Hepatocyte (in vitro differentiated cells): ENCODE results near the gene CENPVL3. TPM values are rescaled to one million over a fixed set of nuclear protein-coding genes. Genes with fewer than 3 reads are reported as not detected.

Experiments
- DNase-seq: peaks from one replicate; pipeline ENCODE4 v3.0.0-alpha.2; 2016; ENCODE audit warnings: low spot score
- H2AFZ ChIP-seq: fragments of 200-600 bp; sonication (generic); 2 replicates; pipeline ENCODE4 v1.6.0; 2016; ENCODE audit warnings: antibody characterized with exemption, mild to moderate bottlenecking
- H3K27ac ChIP-seq: fragments of 200-600 bp; sonication (generic); 2 replicates; pipeline ENCODE4 v1.5.1; 2016; ENCODE audit warnings: mild to moderate bottlenecking
- H3K27me3 ChIP-seq: fragments of 200-600 bp; sonication (generic); 2 replicates; pipeline ENCODE4 v1.6.1; 2016
- H3K36me3 ChIP-seq: fragments of 200-600 bp; sonication (generic); replicated peaks from 2 replicates; pipeline ENCODE4 v1.5.1; 2016; ENCODE audit warnings: low read depth; ENCODE audit not compliant: insufficient read depth
- H3K4me1 ChIP-seq: fragments of 200-600 bp; sonication (generic); 2 replicates; pipeline ENCODE4 v1.5.1; 2016; ENCODE audit warnings: mild to moderate bottlenecking, moderate library complexity; ENCODE audit not compliant: insufficient read depth
- H3K4me2 ChIP-seq: fragments of 200-600 bp; sonication (generic); 2 replicates; pipeline ENCODE4 v1.6.0; 2016
- H3K4me3 ChIP-seq: fragments of 200-600 bp; sonication (generic); 2 replicates; pipeline ENCODE4 v1.5.1; 2016; ENCODE audit warnings: mild to moderate bottlenecking
- H3K79me2 ChIP-seq: fragments of 200-600 bp; sonication (generic); 2 replicates; pipeline ENCODE4 v1.6.0; 2017; ENCODE audit warnings: mild to moderate bottlenecking
- H3K9me2 ChIP-seq: fragments of 200-600 bp; sonication (generic); replicated peaks from 2 replicates; pipeline ENCODE4 v1.6.0; 2017; ENCODE audit warnings: mild to moderate bottlenecking; ENCODE audit not compliant: insufficient read depth
- H3K9me3 ChIP-seq: fragments of 200-600 bp; sonication (generic); 2 replicates; pipeline ENCODE4 v1.5.1; 2016; ENCODE audit warnings: low read depth, mild to moderate bottlenecking
- H4K20me1 ChIP-seq: fragments of 200-600 bp; sonication (generic); 2 replicates; pipeline ENCODE4 v1.6.0; 2016; ENCODE audit warnings: mild to moderate bottlenecking; ENCODE audit not compliant: insufficient read depth, poor library complexity, severe bottlenecking
- EZH2 ChIP-seq: fragments of 200-600 bp; sonication (generic); IDR thresholded peaks from 2 replicates; pipeline ENCODE4 v1.6.1; 2016; ENCODE audit warnings: antibody characterized with exemption, mild to moderate bottlenecking, borderline replicate concordance
- EZH2phosphoT487 ChIP-seq: fragments of 200-600 bp; sonication (generic); IDR thresholded peaks from one replicate; pipeline ENCODE4 v1.6.1; 2018; ENCODE audit warnings: antibody characterized with exemption, mild to moderate bottlenecking, low read depth, moderate library complexity; ENCODE audit not compliant: unreplicated experiment, severe bottlenecking
- WGBS: methylation state at CpG from one replicate; pipeline ENCODE4 v1.1.6; 2016; ENCODE audit warnings: low lambda C conversion rate; ENCODE audit errors: missing lambda C conversion rate; 5-methylcytosine and 5-hydroxymethylcytosine counted together
- polyA plus RNA-seq: library from polyadenylated mRNA; unstranded; fragments of >200 nt; fragmentation: Nextera tagmentation; extraction: Ambion mirVana; gene quantifications from 2 replicates; pipeline ENCODE4 v1.2.1, GENCODE V29; 2016
- total RNA-seq: library from RNA; depleted of rRNA; stranded (reverse); fragments of >200 nt; gene quantifications from 2 replicates; pipeline ENCODE4 v1.2.3, GENCODE V29; 2014
- TF ChIP-seq, protein P1 (sequence below): fragments of 200-600 bp; sonication (generic); IDR thresholded peaks from 2 replicates; pipeline ENCODE4 v1.5.1; 2016; ENCODE audit warnings: antibody characterized with exemption, mild to moderate bottlenecking; ENCODE audit not compliant: poor library complexity

Gene CENPVL3
- total and polyA plus RNA-seq, 2 experiments from 2014 or later: 0.83 to 2.2 TPM

DNA sequence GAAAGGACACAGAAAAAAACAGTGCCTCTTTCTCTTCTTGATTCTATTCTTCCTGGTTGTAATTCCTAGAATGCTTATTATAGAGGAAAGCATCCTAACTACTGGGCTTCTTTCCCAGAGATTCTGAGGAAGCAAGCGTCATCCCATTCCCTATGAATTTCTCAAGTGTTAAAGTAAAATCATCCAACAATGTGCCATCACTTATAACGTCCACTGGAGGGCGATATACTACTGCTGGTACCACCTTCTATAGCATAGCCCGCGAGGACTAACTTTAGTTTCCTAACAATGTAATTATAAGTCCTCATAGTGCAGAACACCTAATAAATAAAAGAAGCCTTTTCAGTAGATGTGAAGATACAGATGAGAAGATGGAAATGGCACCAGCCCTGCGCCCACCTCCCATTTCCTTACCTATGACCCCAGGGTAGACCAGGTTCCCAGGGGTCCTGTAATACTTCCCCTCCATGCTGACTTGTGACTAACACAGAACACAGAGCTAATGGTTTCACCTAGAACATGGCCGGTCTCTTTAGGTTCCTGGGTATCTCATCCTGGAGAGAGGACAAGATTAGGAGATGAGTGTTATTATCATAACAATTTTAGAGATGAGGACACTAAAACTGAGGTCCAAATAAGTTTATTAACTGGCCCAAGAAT, 4.2 kb downstream of the CENPVL3 start:
- Histone ChIP-seq H3K9me2 (no peaks in the 10 kb centered on the region), H3K4me1 (no peaks in the 10 kb centered on the region), H3K4me2 (no peak overlapping the region), H3K4me3 (no peak overlapping the region), H3K27ac (no peak overlapping the region), H3K27me3 (no peaks in the 10 kb centered on the region), H3K36me3 (no peaks in the 10 kb centered on the region), H3K79me2 (no peaks in the 10 kb centered on the region), H4K20me1 (no peaks in the 10 kb centered on the region), H2AFZ (no peak overlapping the region), H3K9me3 (no peaks in the 10 kb centered on the region)
- TF ChIP-seq EZH2 (no peak), EZH2phosphoT487 (no peak)
- TF ChIP-seq, protein P1, sequence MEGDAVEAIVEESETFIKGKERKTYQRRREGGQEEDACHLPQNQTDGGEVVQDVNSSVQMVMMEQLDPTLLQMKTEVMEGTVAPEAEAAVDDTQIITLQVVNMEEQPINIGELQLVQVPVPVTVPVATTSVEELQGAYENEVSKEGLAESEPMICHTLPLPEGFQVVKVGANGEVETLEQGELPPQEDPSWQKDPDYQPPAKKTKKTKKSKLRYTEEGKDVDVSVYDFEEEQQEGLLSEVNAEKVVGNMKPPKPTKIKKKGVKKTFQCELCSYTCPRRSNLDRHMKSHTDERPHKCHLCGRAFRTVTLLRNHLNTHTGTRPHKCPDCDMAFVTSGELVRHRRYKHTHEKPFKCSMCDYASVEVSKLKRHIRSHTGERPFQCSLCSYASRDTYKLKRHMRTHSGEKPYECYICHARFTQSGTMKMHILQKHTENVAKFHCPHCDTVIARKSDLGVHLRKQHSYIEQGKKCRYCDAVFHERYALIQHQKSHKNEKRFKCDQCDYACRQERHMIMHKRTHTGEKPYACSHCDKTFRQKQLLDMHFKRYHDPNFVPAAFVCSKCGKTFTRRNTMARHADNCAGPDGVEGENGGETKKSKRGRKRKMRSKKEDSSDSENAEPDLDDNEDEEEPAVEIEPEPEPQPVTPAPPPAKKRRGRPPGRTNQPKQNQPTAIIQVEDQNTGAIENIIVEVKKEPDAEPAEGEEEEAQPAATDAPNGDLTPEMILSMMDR: peak; percentile 56
- WGBS: 31% methylated on average over 7 of the region's 7 CpGs
- peak; percentile 46 for DNase-seq

DNA sequence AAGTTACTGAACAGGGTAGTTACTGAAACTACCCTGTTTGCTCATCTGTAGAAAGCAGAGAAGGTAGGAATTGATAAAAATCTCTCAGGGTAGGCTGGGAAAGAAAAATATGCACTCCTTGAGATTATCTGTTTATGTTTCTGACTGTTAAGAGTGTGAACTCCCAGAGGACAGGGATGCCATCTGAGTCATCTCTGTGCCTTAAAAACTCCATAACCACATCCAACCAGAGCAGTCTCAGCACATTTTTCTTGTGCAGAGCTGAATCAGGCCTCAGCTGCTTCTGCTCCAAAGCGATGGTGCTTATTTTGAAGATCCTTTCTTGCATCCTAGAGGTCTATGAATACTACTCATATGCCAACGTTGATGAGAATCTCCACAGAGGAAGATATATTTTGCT, 9.9 kb downstream of the CENPVL3 start:
- Histone ChIP-seq H3K79me2 (no peaks in the 10 kb centered on the region), H3K4me1 (no peaks in the 10 kb centered on the region), H2AFZ (no peak overlapping the region), H3K9me2 (no peaks in the 10 kb centered on the region), H3K4me2 (no peak overlapping the region), H3K9me3 (no peaks in the 10 kb centered on the region), H3K36me3 (no peaks in the 10 kb centered on the region), H4K20me1 (no peaks in the 10 kb centered on the region), H3K4me3 (no peak overlapping the region), H3K27me3 (no peaks in the 10 kb centered on the region), H3K27ac (no peak overlapping the region)
- TF ChIP-seq, protein P1: no peak
- TF ChIP-seq EZH2 (no peak), EZH2phosphoT487 (no peak)
- no peak for DNase-seq
- 53% methylated on average over 2 of the region's 2 CpGs for WGBS

DNA sequence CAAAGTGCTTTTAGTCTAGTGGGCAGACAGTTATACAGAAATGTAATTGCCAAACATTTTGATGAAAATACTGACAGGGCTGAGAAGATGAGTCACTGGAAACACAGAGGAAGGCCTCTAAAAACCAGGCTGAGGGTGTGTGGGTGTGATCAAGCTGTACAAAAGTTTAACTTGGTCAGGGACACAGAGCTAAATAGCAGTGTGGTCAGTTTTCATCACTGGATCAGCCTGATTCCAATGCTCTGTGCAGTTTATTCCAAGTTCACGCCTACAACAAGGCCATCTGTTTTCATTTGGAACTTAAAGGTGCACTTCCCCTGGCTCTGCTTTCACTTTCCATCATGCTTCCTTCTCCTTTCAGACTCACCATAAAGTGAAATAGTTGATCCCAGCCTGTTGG, 10.6 kb downstream of the CENPVL3 start:
- Histone ChIP-seq H3K9me3 (no peaks in the 10 kb centered on the region), H3K27ac (no peak overlapping the region), H2AFZ (no peak overlapping the region), H3K4me2 (no peak overlapping the region), H4K20me1 (no peaks in the 10 kb centered on the region), H3K9me2 (no peaks in the 10 kb centered on the region), H3K4me3 (no peak overlapping the region), H3K4me1 (no peaks in the 10 kb centered on the region), H3K27me3 (no peaks in the 10 kb centered on the region), H3K36me3 (no peaks in the 10 kb centered on the region), H3K79me2 (no peaks in the 10 kb centered on the region)
- no peak for TF ChIP-seq EZH2
- no peak for TF ChIP-seq EZH2phosphoT487
- TF ChIP-seq, protein P1: no peak
- 36% methylated on average over 1 of the region's 1 CpG for WGBS
- no peak for DNase-seq
